Neuron (in vitro differentiated cells): ENCODE measurements around the gene RBM28.

Experiments used
- H2AFZ ChIP-seq: one replicate; pipeline ENCODE4 v1.6.1; 2013; ENCODE audit warnings: low read depth, mild to moderate bottlenecking, inconsistent platforms, low read length, moderate library complexity
- H3K27me3 ChIP-seq: one replicate; pipeline ENCODE4 v1.6.1; 2013; ENCODE audit warnings: low read length; ENCODE audit not compliant: insufficient read depth
- H3K36me3 ChIP-seq: one replicate; pipeline ENCODE4 v1.6.1; 2013; ENCODE audit warnings: low read length; ENCODE audit not compliant: insufficient read depth
- H3K4me1 ChIP-seq: one replicate; pipeline ENCODE4 v1.6.1; 2013; ENCODE audit warnings: low read length; ENCODE audit not compliant: insufficient read depth
- H3K4me3 ChIP-seq: 2 replicates; pipeline ENCODE4 v1.5.1; 2013; ENCODE audit warnings: mild to moderate bottlenecking, low read length, moderate library complexity
- H3K9me3 ChIP-seq: one replicate; pipeline ENCODE4 v1.6.1; 2013; ENCODE audit warnings: low read length

RBM28 gene

GRCh38 chr7:128383776-128384175 is 40.1 kb upstream of the RBM28 start:
- Histone ChIP-seq H3K9me3 (no peaks in the 10 kb centered on the region), H3K27me3 (peaks cover 2% of the 10 kb centered on the region), H3K4me3 (no peak overlapping the region)

GRCh38 chr7:128381161-128381821 is 37.6 kb upstream of the RBM28 start:
- H3K27me3 ChIP-seq = peaks cover 2% of the 10 kb centered on the region
- peaks cover 10% of the 10 kb centered on the region for H3K4me1 ChIP-seq
- H3K9me3 ChIP-seq = no peaks in the 10 kb centered on the region
- H3K4me3 ChIP-seq = no peak overlapping the region
- no peaks in the 10 kb centered on the region for H3K36me3 ChIP-seq
- H2AFZ ChIP-seq = no peak overlapping the region

More at GRCh38 chr7:128383776-128384175, 40.1 kb upstream of the RBM28 start:
- Histone ChIP-seq H3K36me3 (no peaks in the 10 kb centered on the region), H3K4me1 (peaks cover 26% of the 10 kb centered on the region), H2AFZ (no peak overlapping the region)

- H3K36me3 ChIP-seq = no peaks in the 10 kb centered on the region
- no peak overlapping the region for H2AFZ ChIP-seq
- H3K27me3 ChIP-seq = peaks cover 2% of the 10 kb centered on the region
- H3K4me1 ChIP-seq = peaks cover 10% of the 10 kb centered on the region
- no peaks in the 10 kb centered on the region for H3K9me3 ChIP-seq
- H3K4me3 ChIP-seq = no peak overlapping the region
These were observed 36.9 kb upstream of the RBM28 start for GRCh38 chr7:128380483-128381106.

GRCh38 chr7:128379900-128380479 is 36.3 kb upstream of the RBM28 start:
- H3K36me3 ChIP-seq = no peaks in the 10 kb centered on the region
- no peak overlapping the region for H3K4me3 ChIP-seq

GRCh38 chr7:128378637-128379036 is 34.9 kb upstream of the RBM28 start:
- Histone ChIP-seq H3K27me3 (peaks cover 2% of the 10 kb centered on the region), H3K4me3 (no peak overlapping the region), H3K36me3 (no peaks in the 10 kb centered on the region), H2AFZ (no peak overlapping the region), H3K4me1 (peaks cover 10% of the 10 kb centered on the region), H3K9me3 (no peaks in the 10 kb centered on the region)

More at GRCh38 chr7:128379900-128380479, 36.3 kb upstream of the RBM28 start:
- no peaks in the 10 kb centered on the region for H3K9me3 ChIP-seq
- H3K27me3 ChIP-seq = peaks cover 2% of the 10 kb centered on the region
- H2AFZ ChIP-seq = no peak overlapping the region
- H3K4me1 ChIP-seq = peaks cover 10% of the 10 kb centered on the region

GRCh38 chr7:128376077-128376476 is 32.4 kb upstream of the RBM28 start:
- no peaks in the 10 kb centered on the region for H3K9me3 ChIP-seq
- H3K27me3 ChIP-seq = no peaks in the 10 kb centered on the region
- H2AFZ ChIP-seq = no peak overlapping the region
- H3K36me3 ChIP-seq = no peaks in the 10 kb centered on the region
- peaks cover 10% of the 10 kb centered on the region for H3K4me1 ChIP-seq
- H3K4me3 ChIP-seq = no peak overlapping the region

- H3K4me3 ChIP-seq = no peak overlapping the region
- H3K36me3 ChIP-seq = no peaks in the 10 kb centered on the region
- H3K4me1 ChIP-seq = no peaks in the 10 kb centered on the region
These were observed 30.3 kb upstream of the RBM28 start for GRCh38 chr7:128374041-128374440.

GRCh38 chr7:128373606-128374005 is 29.9 kb upstream of the RBM28 start:
- Histone ChIP-seq H3K36me3 (no peaks in the 10 kb centered on the region), H3K9me3 (no peaks in the 10 kb centered on the region), H3K4me3 (no peak overlapping the region), H3K4me1 (no peaks in the 10 kb centered on the region), H2AFZ (no peak overlapping the region), H3K27me3 (no peaks in the 10 kb centered on the region)

More at GRCh38 chr7:128374041-128374440, 30.3 kb upstream of the RBM28 start:
- H3K27me3 ChIP-seq = no peaks in the 10 kb centered on the region
- no peaks in the 10 kb centered on the region for H3K9me3 ChIP-seq
- no peak overlapping the region for H2AFZ ChIP-seq

- Histone ChIP-seq H3K36me3 (no peaks in the 10 kb centered on the region), H3K4me1 (no peaks in the 10 kb centered on the region), H3K9me3 (no peaks in the 10 kb centered on the region), H3K4me3 (no peak overlapping the region), H2AFZ (no peak overlapping the region), H3K27me3 (peaks cover 10% of the 10 kb centered on the region)
These were observed 26.8 kb upstream of the RBM28 start for GRCh38 chr7:128370491-128370890.

- H3K4me1 ChIP-seq = peaks cover 1% of the 10 kb centered on the region
- peaks cover 40% of the 10 kb centered on the region for H3K27me3 ChIP-seq
- H3K36me3 ChIP-seq = no peaks in the 10 kb centered on the region
- no peak overlapping the region for H2AFZ ChIP-seq
- no peak overlapping the region for H3K4me3 ChIP-seq
- H3K9me3 ChIP-seq = no peaks in the 10 kb centered on the region
These were observed 23.3 kb upstream of the RBM28 start for GRCh38 chr7:128366986-128367385.

GRCh38 chr7:128366300-128366699 is 22.6 kb upstream of the RBM28 start:
- H3K9me3 ChIP-seq = no peaks in the 10 kb centered on the region

GRCh38 chr7:128365432-128365831 is 21.7 kb upstream of the RBM28 start:
- no peak overlapping the region for H3K4me3 ChIP-seq
- peaks cover 43% of the 10 kb centered on the region for H3K27me3 ChIP-seq
- peaks cover 14% of the 10 kb centered on the region for H3K4me1 ChIP-seq
- H3K9me3 ChIP-seq = no peaks in the 10 kb centered on the region
- no peaks in the 10 kb centered on the region for H3K36me3 ChIP-seq
- H2AFZ ChIP-seq = no peak overlapping the region

More at GRCh38 chr7:128366300-128366699, 22.6 kb upstream of the RBM28 start:
- no peaks in the 10 kb centered on the region for H3K36me3 ChIP-seq
- H3K4me1 ChIP-seq = peaks cover 6% of the 10 kb centered on the region
- peaks cover 41% of the 10 kb centered on the region for H3K27me3 ChIP-seq
- H3K4me3 ChIP-seq = no peak overlapping the region
- no peak overlapping the region for H2AFZ ChIP-seq

- Histone ChIP-seq H3K4me1 (peaks cover 20% of the 10 kb centered on the region), H3K4me3 (no peak overlapping the region), H3K36me3 (no peaks in the 10 kb centered on the region), H3K27me3 (peaks cover 54% of the 10 kb centered on the region), H2AFZ (no peak overlapping the region), H3K9me3 (no peaks in the 10 kb centered on the region)
These were observed 20.6 kb upstream of the RBM28 start for GRCh38 chr7:128364166-128364870.
